B cell (primary cell): Measurements from ENCODE around the gene HAND2.

Experiments used
- EZH2 ChIP-seq: IDR thresholded peaks from 2 replicates; pipeline ENCODE4 v1.6.1; 2012; ENCODE audit warnings: borderline replicate concordance, low read depth, mild to moderate bottlenecking, moderate library complexity, low read length; ENCODE audit not compliant: insufficient read depth, poor library complexity, severe bottlenecking
- TF ChIP-seq, protein P1 (sequence below): fragments of 200-600 bp; IDR thresholded peaks from one replicate; pipeline ENCODE4 v1.8.0; 2022; ENCODE audit warnings: antibody characterized with exemption, mild to moderate bottlenecking

DNA sequence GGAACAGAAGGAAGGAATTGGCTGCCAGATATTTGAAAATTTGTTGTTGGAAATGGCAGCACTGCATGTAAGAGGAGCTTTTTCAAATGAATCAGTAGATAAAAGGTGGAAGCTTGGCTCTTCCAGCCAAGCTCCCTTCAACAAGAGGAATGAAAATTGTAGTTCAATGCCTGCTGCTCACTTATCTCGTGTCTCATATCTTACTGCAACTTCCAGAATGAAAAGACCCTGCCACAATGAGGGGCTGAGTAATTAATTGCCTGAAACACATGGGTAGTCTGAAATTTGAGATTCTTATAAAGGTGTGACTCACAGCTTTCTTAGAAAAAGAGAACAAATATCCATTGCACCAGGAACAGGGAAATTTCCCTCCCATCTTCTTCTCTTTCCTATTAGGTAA is 53.0 kb downstream of the HAND2 start:
- TF ChIP-seq, protein P1, sequence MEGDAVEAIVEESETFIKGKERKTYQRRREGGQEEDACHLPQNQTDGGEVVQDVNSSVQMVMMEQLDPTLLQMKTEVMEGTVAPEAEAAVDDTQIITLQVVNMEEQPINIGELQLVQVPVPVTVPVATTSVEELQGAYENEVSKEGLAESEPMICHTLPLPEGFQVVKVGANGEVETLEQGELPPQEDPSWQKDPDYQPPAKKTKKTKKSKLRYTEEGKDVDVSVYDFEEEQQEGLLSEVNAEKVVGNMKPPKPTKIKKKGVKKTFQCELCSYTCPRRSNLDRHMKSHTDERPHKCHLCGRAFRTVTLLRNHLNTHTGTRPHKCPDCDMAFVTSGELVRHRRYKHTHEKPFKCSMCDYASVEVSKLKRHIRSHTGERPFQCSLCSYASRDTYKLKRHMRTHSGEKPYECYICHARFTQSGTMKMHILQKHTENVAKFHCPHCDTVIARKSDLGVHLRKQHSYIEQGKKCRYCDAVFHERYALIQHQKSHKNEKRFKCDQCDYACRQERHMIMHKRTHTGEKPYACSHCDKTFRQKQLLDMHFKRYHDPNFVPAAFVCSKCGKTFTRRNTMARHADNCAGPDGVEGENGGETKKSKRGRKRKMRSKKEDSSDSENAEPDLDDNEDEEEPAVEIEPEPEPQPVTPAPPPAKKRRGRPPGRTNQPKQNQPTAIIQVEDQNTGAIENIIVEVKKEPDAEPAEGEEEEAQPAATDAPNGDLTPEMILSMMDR: no peak
- no peak for TF ChIP-seq EZH2
